ENCODE data around the gene UBQLNL.

UBQLNL gene

GRCh38 chr11:5508605-5509004 lies 7.9 kb downstream of the UBQLNL start:
- no peaks in the 10 kb centered on the region for H3K4me1 ChIP-seq (ENCODE audit: control insufficient read depth, insufficient read depth, low read length, poor library complexity, severe bottlenecking)
- no peak overlapping the region for H3K4me3 ChIP-seq (ENCODE audit: insufficient read depth, low read depth, low read length, poor library complexity, severe bottlenecking)
- no peak for DNase-seq
- no peaks in the 10 kb centered on the region for H3K27me3 ChIP-seq (replicated peaks; ENCODE audit: control insufficient read depth, insufficient read depth, low read length, poor library complexity, severe bottlenecking)
- H3K9me3 ChIP-seq (ENCODE audit: control insufficient read depth, low read length): no peaks in the 10 kb centered on the region
- H3K36me3 ChIP-seq (ENCODE audit: control insufficient read depth, insufficient read depth, low read length): no peaks in the 10 kb centered on the region
- no peak overlapping the region for H3K27ac ChIP-seq (ENCODE audit: insufficient read depth, low read length, poor library complexity, severe bottlenecking)

GRCh38 chr11:5507933-5508305 lies 8.6 kb downstream of the UBQLNL start:
- Histone ChIP-seq H3K4me1 (ENCODE audit: control insufficient read depth, insufficient read depth, low read length, poor library complexity, severe bottlenecking) (no peaks in the 10 kb centered on the region), H3K4me3 (ENCODE audit: insufficient read depth, low read depth, low read length, poor library complexity, severe bottlenecking) (no peak overlapping the region), H3K9me3 (ENCODE audit: control insufficient read depth, low read length) (no peaks in the 10 kb centered on the region), H3K27me3 (replicated peaks; ENCODE audit: control insufficient read depth, insufficient read depth, low read length, poor library complexity, severe bottlenecking) (no peaks in the 10 kb centered on the region), H3K27ac (ENCODE audit: insufficient read depth, low read length, poor library complexity, severe bottlenecking) (no peak overlapping the region), H3K36me3 (ENCODE audit: control insufficient read depth, insufficient read depth, low read length) (no peaks in the 10 kb centered on the region)
- DNase-seq: no peak

- Histone ChIP-seq H3K27ac (ENCODE audit: insufficient read depth, low read length, poor library complexity, severe bottlenecking) (no peak overlapping the region), H3K27me3 (replicated peaks; ENCODE audit: control insufficient read depth, insufficient read depth, low read length, poor library complexity, severe bottlenecking) (no peaks in the 10 kb centered on the region)
Observed at GRCh38 chr11:5507177-5507932, 9.1 kb downstream of the UBQLNL start.

GRCh38 chr11:5505363-5506048 lies 11.0 kb downstream of the UBQLNL start:
- H3K4me3 ChIP-seq (ENCODE audit: insufficient read depth, low read depth, low read length, poor library complexity, severe bottlenecking): no peak overlapping the region
- DNase-seq: no peak
- H3K27ac ChIP-seq (ENCODE audit: insufficient read depth, low read length, poor library complexity, severe bottlenecking): no peak overlapping the region
- no peaks in the 10 kb centered on the region for H3K4me1 ChIP-seq (ENCODE audit: control insufficient read depth, insufficient read depth, low read length, poor library complexity, severe bottlenecking)
- no peaks in the 10 kb centered on the region for H3K27me3 ChIP-seq (replicated peaks; ENCODE audit: control insufficient read depth, insufficient read depth, low read length, poor library complexity, severe bottlenecking)
- no peaks in the 10 kb centered on the region for H3K9me3 ChIP-seq (ENCODE audit: control insufficient read depth, low read length)
- H3K36me3 ChIP-seq (ENCODE audit: control insufficient read depth, insufficient read depth, low read length): no peaks in the 10 kb centered on the region

More at GRCh38 chr11:5507177-5507932, 9.1 kb downstream of the UBQLNL start:
- Histone ChIP-seq H3K4me3 (ENCODE audit: insufficient read depth, low read depth, low read length, poor library complexity, severe bottlenecking) (no peak overlapping the region), H3K9me3 (ENCODE audit: control insufficient read depth, low read length) (no peaks in the 10 kb centered on the region), H3K4me1 (ENCODE audit: control insufficient read depth, insufficient read depth, low read length, poor library complexity, severe bottlenecking) (no peaks in the 10 kb centered on the region), H3K36me3 (ENCODE audit: control insufficient read depth, insufficient read depth, low read length) (no peaks in the 10 kb centered on the region)
- no peak for DNase-seq

GRCh38 chr11:5504403-5504921 lies 12.0 kb downstream of the UBQLNL start:
- no peak overlapping the region for H3K27ac ChIP-seq (ENCODE audit: insufficient read depth, low read length, poor library complexity, severe bottlenecking)
- no peak overlapping the region for H3K4me3 ChIP-seq (ENCODE audit: insufficient read depth, low read depth, low read length, poor library complexity, severe bottlenecking)
- H3K9me3 ChIP-seq (ENCODE audit: control insufficient read depth, low read length): no peaks in the 10 kb centered on the region
- no peaks in the 10 kb centered on the region for H3K27me3 ChIP-seq (replicated peaks; ENCODE audit: control insufficient read depth, insufficient read depth, low read length, poor library complexity, severe bottlenecking)
- no peak for DNase-seq
- H3K36me3 ChIP-seq (ENCODE audit: control insufficient read depth, insufficient read depth, low read length): no peaks in the 10 kb centered on the region
- no peaks in the 10 kb centered on the region for H3K4me1 ChIP-seq (ENCODE audit: control insufficient read depth, insufficient read depth, low read length, poor library complexity, severe bottlenecking)

- Histone ChIP-seq H3K4me1 (ENCODE audit: control insufficient read depth, insufficient read depth, low read length, poor library complexity, severe bottlenecking) (no peaks in the 10 kb centered on the region), H3K9me3 (ENCODE audit: control insufficient read depth, low read length) (no peaks in the 10 kb centered on the region), H3K27me3 (replicated peaks; ENCODE audit: control insufficient read depth, insufficient read depth, low read length, poor library complexity, severe bottlenecking) (no peaks in the 10 kb centered on the region), H3K36me3 (ENCODE audit: control insufficient read depth, insufficient read depth, low read length) (no peaks in the 10 kb centered on the region), H3K27ac (ENCODE audit: insufficient read depth, low read length, poor library complexity, severe bottlenecking) (no peak overlapping the region), H3K4me3 (ENCODE audit: insufficient read depth, low read depth, low read length, poor library complexity, severe bottlenecking) (no peak overlapping the region)
- no peak for DNase-seq
Observed at GRCh38 chr11:5500393-5500801, 16.1 kb downstream of the UBQLNL start.

- no peaks in the 10 kb centered on the region for H3K36me3 ChIP-seq (ENCODE audit: control insufficient read depth, insufficient read depth, low read length)
- H3K9me3 ChIP-seq (ENCODE audit: control insufficient read depth, low read length): no peaks in the 10 kb centered on the region
- no peaks in the 10 kb centered on the region for H3K4me1 ChIP-seq (ENCODE audit: control insufficient read depth, insufficient read depth, low read length, poor library complexity, severe bottlenecking)
- H3K27ac ChIP-seq (ENCODE audit: insufficient read depth, low read length, poor library complexity, severe bottlenecking): no peak overlapping the region
- no peaks in the 10 kb centered on the region for H3K27me3 ChIP-seq (replicated peaks; ENCODE audit: control insufficient read depth, insufficient read depth, low read length, poor library complexity, severe bottlenecking)
- H3K4me3 ChIP-seq (ENCODE audit: insufficient read depth, low read depth, low read length, poor library complexity, severe bottlenecking): no peak overlapping the region
- no peak for DNase-seq
Observed at GRCh38 chr11:5499671-5500070, 16.8 kb downstream of the UBQLNL start.

- no peaks in the 10 kb centered on the region for H3K27me3 ChIP-seq (replicated peaks; ENCODE audit: control insufficient read depth, insufficient read depth, low read length, poor library complexity, severe bottlenecking)
- no peak overlapping the region for H3K4me3 ChIP-seq (ENCODE audit: insufficient read depth, low read depth, low read length, poor library complexity, severe bottlenecking)
- H3K4me1 ChIP-seq (ENCODE audit: control insufficient read depth, insufficient read depth, low read length, poor library complexity, severe bottlenecking): no peaks in the 10 kb centered on the region
- no peaks in the 10 kb centered on the region for H3K9me3 ChIP-seq (ENCODE audit: control insufficient read depth, low read length)
- no peak overlapping the region for H3K27ac ChIP-seq (ENCODE audit: insufficient read depth, low read length, poor library complexity, severe bottlenecking)
- no peak for DNase-seq
- no peaks in the 10 kb centered on the region for H3K36me3 ChIP-seq (ENCODE audit: control insufficient read depth, insufficient read depth, low read length)
Observed at GRCh38 chr11:5489576-5490357, 26.7 kb downstream of the UBQLNL start.

- Histone ChIP-seq H3K27me3 (replicated peaks; ENCODE audit: control insufficient read depth, insufficient read depth, low read length, poor library complexity, severe bottlenecking) (no peaks in the 10 kb centered on the region), H3K9me3 (ENCODE audit: control insufficient read depth, low read length) (no peaks in the 10 kb centered on the region), H3K27ac (ENCODE audit: insufficient read depth, low read length, poor library complexity, severe bottlenecking) (no peak overlapping the region)
Observed at GRCh38 chr11:5488798-5489399, 27.6 kb downstream of the UBQLNL start.

More at GRCh38 chr11:5488798-5489399, 27.6 kb downstream of the UBQLNL start:
- Histone ChIP-seq H3K36me3 (ENCODE audit: control insufficient read depth, insufficient read depth, low read length) (no peaks in the 10 kb centered on the region), H3K4me1 (ENCODE audit: control insufficient read depth, insufficient read depth, low read length, poor library complexity, severe bottlenecking) (no peaks in the 10 kb centered on the region), H3K4me3 (ENCODE audit: insufficient read depth, low read depth, low read length, poor library complexity, severe bottlenecking) (no peak overlapping the region)
- no peak for DNase-seq
